Trophoblast cell (in vitro differentiated cells and primary cell): ENCODE results near the gene PTPRN2.

ENCODE experiments used
- DNase-seq, 2 donors: peaks; one replicate each; pipeline ENCODE4 v3.0.0-alpha.2; 2016
- H2AFZ ChIP-seq: 2 replicates; pipeline ENCODE4 v1.6.1; 2013; ENCODE audit warnings: low read length, moderate library complexity, mild to moderate bottlenecking; ENCODE audit not compliant: insufficient read depth, poor library complexity
- H2AK5ac ChIP-seq: 2 replicates; pipeline ENCODE4 v1.6.1; 2013; ENCODE audit warnings: mild to moderate bottlenecking, low read length
- H2BK120ac ChIP-seq: 2 replicates; pipeline ENCODE4 v1.6.1; 2013; ENCODE audit warnings: low read length, mild to moderate bottlenecking, moderate library complexity; ENCODE audit not compliant: insufficient read depth, poor library complexity
- H2BK12ac ChIP-seq: 2 replicates; pipeline ENCODE4 v1.6.1; 2013; ENCODE audit warnings: mild to moderate bottlenecking, low read length, moderate library complexity
- H2BK5ac ChIP-seq: 2 replicates; pipeline ENCODE4 v1.6.1; 2013; ENCODE audit warnings: low read length, low read depth, moderate library complexity, mild to moderate bottlenecking; ENCODE audit not compliant: poor library complexity
- H3K14ac ChIP-seq: 2 replicates; pipeline ENCODE4 v1.6.1; 2013; ENCODE audit warnings: mild to moderate bottlenecking, low read length
- H3K18ac ChIP-seq: 2 replicates; pipeline ENCODE4 v1.6.1; 2013; ENCODE audit warnings: mild to moderate bottlenecking, low read length
- H3K23ac ChIP-seq: 2 replicates; pipeline ENCODE4 v1.6.1; 2013; ENCODE audit warnings: low read length
- H3K27ac ChIP-seq: 2 replicates; pipeline ENCODE4 v1.5.1; 2013; ENCODE audit warnings: low read depth, mild to moderate bottlenecking, inconsistent platforms, low read length, moderate library complexity
- H3K27me3 ChIP-seq: 2 replicates; pipeline ENCODE4 v1.6.1; 2013; ENCODE audit warnings: inconsistent platforms, mild to moderate bottlenecking, low read length, moderate library complexity; ENCODE audit not compliant: insufficient read depth
- H3K36me3 ChIP-seq, 2 experiments: 1 replicate in 1 of 2; 2 replicates in 1 of 2; pipeline ENCODE4 v1.6.1; 2013; ENCODE audit warnings: low read length in 2 of 2, mild to moderate bottlenecking in 2 of 2, moderate library complexity in 1 of 2; ENCODE audit not compliant: insufficient read depth in 2 of 2, control insufficient read depth in 1 of 2
- H3K4ac ChIP-seq: 2 replicates; pipeline ENCODE4 v1.6.1; 2013; ENCODE audit warnings: low read depth, mild to moderate bottlenecking, low read length, moderate library complexity
- H3K4me1 ChIP-seq, 2 experiments: 1 replicate in 1 of 2; 2 replicates in 1 of 2; pipeline ENCODE4 v1.6.1; 2013; ENCODE audit warnings: low read length in 2 of 2, mild to moderate bottlenecking in 2 of 2, moderate library complexity in 1 of 2; ENCODE audit not compliant: insufficient read depth in 2 of 2, control insufficient read depth in 1 of 2
- H3K4me2 ChIP-seq: 2 replicates; pipeline ENCODE4 v1.6.1; 2013; ENCODE audit warnings: inconsistent platforms, mild to moderate bottlenecking, low read length, moderate library complexity
- H3K4me3 ChIP-seq: 2 replicates; pipeline ENCODE4 v1.5.1; 2013; ENCODE audit warnings: mild to moderate bottlenecking, low read depth, low read length, inconsistent platforms
- H3K79me1 ChIP-seq: one replicate; pipeline ENCODE4 v1.6.1; 2013; ENCODE audit warnings: low read length
- H3K79me2 ChIP-seq: 2 replicates; pipeline ENCODE4 v1.6.1; 2013; ENCODE audit warnings: low read length, mild to moderate bottlenecking; ENCODE audit not compliant: control insufficient read depth, insufficient read depth, poor library complexity
- H3K9ac ChIP-seq: 2 replicates; pipeline ENCODE4 v1.6.1; 2013; ENCODE audit warnings: mild to moderate bottlenecking, low read length
- H3K9me3 ChIP-seq: 2 replicates; pipeline ENCODE4 v1.6.1; 2013; ENCODE audit warnings: low read depth, mild to moderate bottlenecking, control low read depth, inconsistent platforms, low read length; ENCODE audit not compliant: insufficient read depth
- H4K12ac ChIP-seq: 2 replicates; pipeline ENCODE4 v1.6.1; 2013; ENCODE audit warnings: low read depth, mild to moderate bottlenecking, low read length, moderate library complexity
- H4K8ac ChIP-seq: 2 replicates; pipeline ENCODE4 v1.6.1; 2013; ENCODE audit warnings: low read depth, mild to moderate bottlenecking, low read length, moderate library complexity
- H4K91ac ChIP-seq: one replicate; pipeline ENCODE4 v1.6.1; 2013; ENCODE audit warnings: low read depth, mild to moderate bottlenecking, low read length, moderate library complexity
- WGBS: extraction: QIAGEN DNeasy Blood & Tissue Kit; methylation state at CpG from one replicate; pipeline ENCODE4 v1.1.7; 2013; ENCODE audit warnings: missing lambda C conversion rate; ENCODE audit not compliant: insufficient read length, insufficient coverage; ENCODE audit errors: extremely low coverage; 5-methylcytosine and 5-hydroxymethylcytosine counted together

Gene PTPRN2

DNA sequence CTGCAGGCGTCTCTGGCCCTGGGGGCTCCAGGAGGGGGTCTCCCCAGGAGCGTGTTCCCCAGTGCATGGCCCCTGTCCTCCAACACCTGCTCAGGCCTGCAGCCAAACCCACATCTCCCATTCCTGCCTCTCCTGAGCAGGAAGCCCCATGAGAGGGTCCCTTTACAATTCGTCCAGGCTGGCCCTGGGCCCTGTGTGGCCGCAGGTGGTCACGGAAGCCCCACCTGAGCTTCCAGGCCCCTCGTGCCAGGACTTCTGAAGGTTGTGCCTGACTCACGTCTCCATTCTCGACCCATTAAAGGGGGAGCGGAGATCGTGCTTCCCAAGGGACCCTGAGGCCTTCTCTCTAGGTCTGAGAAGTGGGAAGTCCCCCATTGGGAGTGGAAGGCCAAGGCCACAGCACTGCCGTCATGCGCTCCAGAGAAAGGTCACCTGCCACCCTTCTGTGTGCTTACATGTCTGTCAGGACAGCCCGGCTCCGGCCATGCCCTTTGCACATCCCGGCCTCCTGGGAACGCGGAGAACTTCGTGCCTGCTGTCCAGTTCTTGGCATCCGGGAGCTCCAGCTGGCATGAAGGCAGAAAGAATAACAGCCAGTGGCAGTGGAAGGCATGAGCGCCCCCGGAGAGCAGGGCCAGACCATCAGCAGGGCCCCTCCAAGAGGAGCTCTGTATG lies 868.5 kb downstream of the PTPRN2 start:
- peaks cover 2% of the 10 kb centered on the region for H3K9me3 ChIP-seq
- WGBS: no CpG with 5 or more reads among the region's 21 CpGs

DNA sequence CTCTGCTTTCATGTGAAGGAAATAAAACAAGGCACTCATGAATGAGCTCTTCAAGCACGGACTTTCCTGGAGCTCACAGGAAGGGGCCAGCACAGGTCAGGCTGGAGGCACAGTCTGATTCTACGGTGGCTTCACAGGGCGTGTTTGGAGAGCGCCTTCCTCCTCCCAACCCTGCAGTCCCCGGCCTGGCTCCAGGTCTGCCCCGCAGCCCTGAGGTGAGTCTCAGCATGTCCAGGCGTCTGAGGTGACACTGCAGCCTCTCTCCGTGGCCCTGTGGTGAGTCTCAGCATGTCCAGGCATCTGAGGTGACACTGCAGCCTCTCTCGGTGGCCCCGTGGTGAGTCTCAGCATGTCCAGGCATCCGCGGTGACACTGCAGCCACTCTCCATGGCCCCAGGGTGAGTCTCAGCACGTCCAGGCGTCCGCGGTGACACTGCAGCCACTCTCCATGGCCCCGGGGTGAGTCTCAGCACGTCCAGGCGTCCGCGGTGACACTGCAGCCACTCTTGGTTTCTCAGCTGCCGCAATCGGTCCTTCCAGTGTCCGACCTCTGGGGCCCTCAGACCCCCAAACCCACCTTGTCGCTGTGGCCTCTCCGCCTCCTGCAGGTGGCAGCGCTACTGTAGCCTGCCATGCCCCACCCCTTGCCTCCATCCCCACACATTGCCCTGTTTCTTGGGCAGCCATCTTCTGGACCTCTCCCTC lies 869.2 kb downstream of the PTPRN2 start:
- Histone ChIP-seq H3K18ac (no peak overlapping the region), H3K9ac (no peak overlapping the region), H2AFZ (no peak overlapping the region), H3K4me1 (no peaks in the 10 kb centered on the region), H2BK5ac (no peak overlapping the region), H3K4me2 (no peak overlapping the region), H3K36me3 (no peaks in the 10 kb centered on the region), H3K27ac (no peak overlapping the region), H3K27me3 (peaks cover 2% of the 10 kb centered on the region), H3K4me3 (no peak overlapping the region), H3K79me1 (no peaks in the 10 kb centered on the region), H4K91ac (no peak overlapping the region), H3K4ac (no peak overlapping the region), H3K9me3 (peaks cover 2% of the 10 kb centered on the region), H3K79me2 (no peaks in the 10 kb centered on the region), H4K8ac (no peak overlapping the region), H3K14ac (no peak overlapping the region), H4K12ac (no peak overlapping the region), H2AK5ac (no peak overlapping the region), H2BK120ac (no peak overlapping the region), H3K23ac (no peak overlapping the region), H2BK12ac (no peak overlapping the region)
- WGBS: no CpG with 5 or more reads among the region's 27 CpGs
- no peak for DNase-seq

More for the DNA sequence above, 868.5 kb downstream of the PTPRN2 start:
- Histone ChIP-seq H4K8ac (no peak overlapping the region), H3K18ac (no peak overlapping the region), H2BK120ac (no peak overlapping the region), H3K14ac (no peak overlapping the region), H3K36me3 (no peaks in the 10 kb centered on the region), H4K12ac (no peak overlapping the region), H3K9ac (no peak overlapping the region), H3K79me2 (no peaks in the 10 kb centered on the region), H3K23ac (no peak overlapping the region), H3K4ac (no peak overlapping the region), H2AK5ac (no peak overlapping the region), H2AFZ (no peak overlapping the region), H3K27ac (no peak overlapping the region), H3K4me1 (no peaks in the 10 kb centered on the region), H4K91ac (no peak overlapping the region), H2BK5ac (no peak overlapping the region), H2BK12ac (no peak overlapping the region), H3K4me2 (no peak overlapping the region), H3K27me3 (peaks cover 2% of the 10 kb centered on the region), H3K79me1 (no peaks in the 10 kb centered on the region), H3K4me3 (no peak overlapping the region)
- no peak for DNase-seq

DNA sequence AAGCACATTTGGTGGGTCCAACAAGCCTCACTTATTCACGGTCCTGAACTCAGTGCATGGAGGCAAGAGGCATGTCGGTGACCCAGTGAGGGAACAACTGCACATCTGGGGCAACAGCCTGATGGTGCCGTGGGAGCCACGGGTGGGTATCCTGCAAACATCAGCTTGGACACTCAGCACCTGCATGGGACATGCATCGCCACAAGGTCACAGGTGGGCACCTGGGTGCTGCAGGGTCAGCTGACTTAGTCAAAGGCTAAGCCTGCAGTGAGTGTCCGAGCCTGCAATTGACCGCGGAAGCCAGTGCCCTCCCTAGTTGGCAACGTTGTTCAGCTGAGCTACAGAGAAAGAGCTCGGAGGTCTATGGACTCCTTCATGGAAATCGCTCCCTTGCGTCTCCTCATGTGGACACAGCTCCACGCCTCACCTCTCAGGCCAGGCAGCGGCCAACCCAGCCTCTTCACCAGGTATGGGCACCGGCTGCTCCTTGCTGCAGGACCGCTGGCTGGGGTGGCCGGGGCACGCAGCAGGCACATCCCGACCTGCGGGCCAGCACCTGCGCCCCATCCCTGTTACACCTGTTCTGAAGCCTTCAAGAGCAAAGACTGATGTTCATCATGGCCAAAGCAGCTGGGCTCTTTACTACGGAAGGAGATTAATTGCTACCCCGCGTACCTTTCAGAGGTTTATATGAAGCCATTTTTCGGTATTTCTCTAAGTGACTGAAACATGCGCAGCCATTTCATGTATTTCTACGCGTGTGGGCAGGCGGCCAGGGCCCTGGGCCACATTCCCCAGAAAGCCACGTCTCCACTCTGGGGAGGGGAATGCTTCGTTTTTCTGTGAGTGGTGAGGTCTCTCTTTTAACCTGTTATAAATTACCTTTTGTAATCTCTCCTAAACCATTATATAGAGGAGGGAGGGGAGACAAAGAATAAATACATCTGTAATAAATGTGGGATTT lies 870.1 kb downstream of the PTPRN2 start:
- no peak overlapping the region for H3K4me2 ChIP-seq
- H3K18ac ChIP-seq: no peak overlapping the region

DNA sequence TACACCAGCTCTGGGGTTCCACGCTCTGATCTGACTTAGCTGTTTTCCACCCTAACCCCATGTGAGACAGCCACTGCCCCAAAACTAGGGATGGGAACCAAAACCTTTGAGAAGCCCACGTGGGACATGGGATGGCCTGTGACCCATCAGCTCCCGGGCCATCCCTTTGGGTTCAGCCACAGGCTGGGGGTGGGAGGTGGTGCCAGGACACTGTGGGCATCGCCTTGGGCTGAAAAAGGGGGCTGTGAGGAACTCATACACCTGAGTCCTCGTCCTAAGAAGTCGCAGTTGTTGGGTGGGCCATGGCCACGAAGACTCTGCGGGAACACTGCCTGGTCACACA lies 871.7 kb downstream of the PTPRN2 start:
- Histone ChIP-seq H3K9me3 (peaks cover 2% of the 10 kb centered on the region), H3K79me1 (no peaks in the 10 kb centered on the region), H3K36me3 (no peaks in the 10 kb centered on the region), H3K27me3 (peaks cover 2% of the 10 kb centered on the region), H3K14ac (no peak overlapping the region), H2BK120ac (no peak overlapping the region), H3K9ac (no peak overlapping the region), H2BK12ac (no peak overlapping the region), H3K27ac (no peak overlapping the region), H3K79me2 (no peaks in the 10 kb centered on the region), H2BK5ac (no peak overlapping the region), H4K91ac (no peak overlapping the region), H3K18ac (no peak overlapping the region), H3K4ac (no peak overlapping the region), H3K4me3 (no peak overlapping the region), H2AK5ac (no peak overlapping the region), H2AFZ (no peak overlapping the region), H3K23ac (no peak overlapping the region), H3K4me1 (no peaks in the 10 kb centered on the region), H3K4me2 (no peak overlapping the region), H4K8ac (no peak overlapping the region), H4K12ac (no peak overlapping the region)
- WGBS: no CpG with 5 or more reads among the region's 8 CpGs
- DNase-seq: no peak

More for the DNA sequence above, 870.1 kb downstream of the PTPRN2 start:
- no peak overlapping the region for H3K14ac ChIP-seq
- no peaks in the 10 kb centered on the region for H3K79me1 ChIP-seq
- peaks cover 2% of the 10 kb centered on the region for H3K9me3 ChIP-seq
- H2BK5ac ChIP-seq: no peak overlapping the region
- H4K8ac ChIP-seq: no peak overlapping the region
- no peak overlapping the region for H3K23ac ChIP-seq
- H2BK12ac ChIP-seq: no peak overlapping the region
- no peaks in the 10 kb centered on the region for H3K36me3 ChIP-seq
- H3K4me1 ChIP-seq: no peaks in the 10 kb centered on the region
- H3K4me3 ChIP-seq: no peak overlapping the region
- no peaks in the 10 kb centered on the region for H3K79me2 ChIP-seq
- DNase-seq: no peak
- H3K27me3 ChIP-seq: peaks cover 2% of the 10 kb centered on the region
- WGBS: no CpG with 5 or more reads among the region's 31 CpGs
- no peak overlapping the region for H2AFZ ChIP-seq
- no peak overlapping the region for H2AK5ac ChIP-seq
- H3K4ac ChIP-seq: no peak overlapping the region
- H4K91ac ChIP-seq: no peak overlapping the region
- H3K27ac ChIP-seq: no peak overlapping the region
- no peak overlapping the region for H4K12ac ChIP-seq
- H2BK120ac ChIP-seq: no peak overlapping the region
- no peak overlapping the region for H3K9ac ChIP-seq
